A673 (cell line): Measurements from ENCODE around the gene CPO. TPM values are rescaled to one million over a fixed set of nuclear protein-coding genes. Genes with fewer than 3 reads are reported as not detected.

ENCODE experiments used
- BruUV-seq: library from RNA; stranded (reverse); fragments of 400-500 nt; replicated peaks from 2 replicates; lab custom pipeline; 2021; lab: Mats Ljungman, UMichigan
- CTCF ChIA-PET: fragments of 300-600 bp; sonication (Branson Sonifier 250); formaldehyde crosslinking; loops from one replicate; lab custom pipeline; 2022; ENCODE audit warnings: antibody characterized with exemption; lab: Charles Lee
- POLR2A ChIA-PET: fragments of 300-600 bp; sonication (Branson Sonifier 250); formaldehyde crosslinking; loops from one replicate; lab custom pipeline; 2022; ENCODE audit warnings: antibody characterized with exemption; ENCODE audit not compliant: low non-redundant PET; lab: Charles Lee
- DNase-seq: peaks from one replicate; pipeline ENCODE4 v3.0.0-alpha.2; 2015; ENCODE audit warnings: low spot score
- H3K27ac ChIP-seq: fragments of 200-600 bp; sonication (generic); 2 replicates; pipeline ENCODE4 v1.5.1; 2016; ENCODE audit warnings: mixed run types, low read depth, mild to moderate bottlenecking, mixed read lengths, antibody characterized with exemption, low read length; ENCODE audit not compliant: poor library complexity, severe bottlenecking
- H3K27me3 ChIP-seq: fragments of 200-600 bp; sonication (generic); replicated peaks from 2 replicates; pipeline ENCODE4 v1.6.1; 2017; ENCODE audit warnings: mixed run types, low read depth, mild to moderate bottlenecking, mixed read lengths, antibody characterized with exemption, low read length; ENCODE audit not compliant: insufficient read depth, poor library complexity
- H3K36me3 ChIP-seq: fragments of 200-600 bp; sonication (generic); 2 replicates; pipeline ENCODE4 v1.6.1; 2016; ENCODE audit warnings: mixed run types, mild to moderate bottlenecking, mixed read lengths, antibody characterized with exemption, low read length; ENCODE audit not compliant: insufficient read depth, poor library complexity, severe bottlenecking
- H3K4me1 ChIP-seq: fragments of 200-600 bp; sonication (generic); 2 replicates; pipeline ENCODE4 v1.6.1; 2017; ENCODE audit warnings: mixed run types, mild to moderate bottlenecking, mixed read lengths, antibody characterized with exemption, low read length; ENCODE audit not compliant: insufficient read depth, poor library complexity, severe bottlenecking
- H3K4me3 ChIP-seq: fragments of 200-600 bp; sonication (generic); 2 replicates; pipeline ENCODE4 v1.5.1; 2016; ENCODE audit warnings: low read depth, mixed run types, mild to moderate bottlenecking, mixed read lengths, low read length; ENCODE audit not compliant: poor library complexity, severe bottlenecking
- H3K9me3 ChIP-seq: fragments of 200-600 bp; sonication (generic); 2 replicates; pipeline ENCODE4 v1.6.1; 2016; ENCODE audit warnings: mixed run types, low read depth, mild to moderate bottlenecking, mixed read lengths, antibody characterized with exemption, low read length; ENCODE audit not compliant: poor library complexity, severe bottlenecking
- EZH2 ChIP-seq: fragments of 200-600 bp; sonication (generic); IDR thresholded peaks from 2 replicates; pipeline ENCODE4 v1.6.1; 2017; ENCODE audit warnings: borderline replicate concordance, low read depth, mild to moderate bottlenecking, mixed read lengths, antibody characterized with exemption, low read length; ENCODE audit not compliant: poor library complexity, severe bottlenecking
- intact Hi-C: fragments of 100-400 bp; cut with micrococcal nuclease; formaldehyde crosslinking; loops from one replicate; pipeline ENCODE4 v1.10.0; 2022; ENCODE audit not compliant: unreplicated experiment
- total RNA-seq: library from RNA; stranded (reverse); gene quantifications from 2 replicates; pipeline ENCODE4 v1.2.3, GENCODE V29; 2021
- TF ChIP-seq, protein P1 (sequence below): fragments of 300-800, 200-600 bp; sonication (generic); conservative IDR thresholded peaks from 2 replicates; pipeline ENCODE4 v1.5.1; 2017; ENCODE audit warnings: low read depth, mild to moderate bottlenecking, antibody characterized with exemption, low read length, moderate library complexity, mixed read lengths

The CPO gene
- total RNA-seq, 1 experiment from 2014 or later: not detected

- POLR2A ChIA-PET: no interaction called here
- peaks cover 26% of the 10 kb centered on the region for H3K27me3 ChIP-seq
- no TSS peak for BruUV-seq
- no peak for DNase-seq
- H3K4me3 ChIP-seq: no peak overlapping the region
- intact Hi-C loops: no loop called here
- CTCF ChIA-PET: no interaction called here
- H3K9me3 ChIP-seq: no peaks in the 10 kb centered on the region
- no peaks in the 10 kb centered on the region for H3K4me1 ChIP-seq
- TF ChIP-seq EZH2: no peak
- TF ChIP-seq, protein P1, sequence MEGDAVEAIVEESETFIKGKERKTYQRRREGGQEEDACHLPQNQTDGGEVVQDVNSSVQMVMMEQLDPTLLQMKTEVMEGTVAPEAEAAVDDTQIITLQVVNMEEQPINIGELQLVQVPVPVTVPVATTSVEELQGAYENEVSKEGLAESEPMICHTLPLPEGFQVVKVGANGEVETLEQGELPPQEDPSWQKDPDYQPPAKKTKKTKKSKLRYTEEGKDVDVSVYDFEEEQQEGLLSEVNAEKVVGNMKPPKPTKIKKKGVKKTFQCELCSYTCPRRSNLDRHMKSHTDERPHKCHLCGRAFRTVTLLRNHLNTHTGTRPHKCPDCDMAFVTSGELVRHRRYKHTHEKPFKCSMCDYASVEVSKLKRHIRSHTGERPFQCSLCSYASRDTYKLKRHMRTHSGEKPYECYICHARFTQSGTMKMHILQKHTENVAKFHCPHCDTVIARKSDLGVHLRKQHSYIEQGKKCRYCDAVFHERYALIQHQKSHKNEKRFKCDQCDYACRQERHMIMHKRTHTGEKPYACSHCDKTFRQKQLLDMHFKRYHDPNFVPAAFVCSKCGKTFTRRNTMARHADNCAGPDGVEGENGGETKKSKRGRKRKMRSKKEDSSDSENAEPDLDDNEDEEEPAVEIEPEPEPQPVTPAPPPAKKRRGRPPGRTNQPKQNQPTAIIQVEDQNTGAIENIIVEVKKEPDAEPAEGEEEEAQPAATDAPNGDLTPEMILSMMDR: no peak
- H3K27ac ChIP-seq: no peak overlapping the region
- no peaks in the 10 kb centered on the region for H3K36me3 ChIP-seq
Measured at GRCh38 chr2:206970589-206971360, 31.5 kb downstream of the CPO start.

DNA sequence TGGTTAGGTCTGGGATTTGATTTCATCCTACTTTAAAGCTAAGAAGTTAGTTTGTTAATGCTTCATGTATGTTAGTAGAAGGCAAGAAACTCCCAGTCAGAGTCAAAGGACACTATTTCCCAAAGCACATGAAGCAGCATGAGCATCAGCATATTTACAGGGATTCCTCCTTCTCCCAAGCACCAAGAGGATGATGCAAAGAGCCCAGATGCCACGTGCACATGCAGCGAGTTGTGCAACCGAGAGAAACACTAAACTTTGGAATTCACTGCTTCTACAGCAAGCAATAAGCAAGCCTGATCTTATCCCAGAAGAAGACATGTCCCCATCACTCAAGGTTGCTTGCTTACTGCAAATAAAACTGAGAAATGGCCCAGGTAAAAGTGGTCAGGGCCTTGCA, 32.5 kb downstream of the CPO start:
- ChIA-PET CTCF (interaction anchor here (0.6 kb wide), 1 partner anchor 1098 kb away, joined by 4 read pairs; no protein-coding TSS in a partner anchor), POLR2A (no interaction called here)
- Histone ChIP-seq H3K36me3 (no peaks in the 10 kb centered on the region), H3K4me3 (no peak overlapping the region), H3K9me3 (no peaks in the 10 kb centered on the region), H3K27ac (no peak overlapping the region), H3K4me1 (no peaks in the 10 kb centered on the region), H3K27me3 (peaks cover 35% of the 10 kb centered on the region)
- TF ChIP-seq, protein P1: no peak
- intact Hi-C loops: no loop called here
- no peak for DNase-seq
- no TSS peak for BruUV-seq

DNA sequence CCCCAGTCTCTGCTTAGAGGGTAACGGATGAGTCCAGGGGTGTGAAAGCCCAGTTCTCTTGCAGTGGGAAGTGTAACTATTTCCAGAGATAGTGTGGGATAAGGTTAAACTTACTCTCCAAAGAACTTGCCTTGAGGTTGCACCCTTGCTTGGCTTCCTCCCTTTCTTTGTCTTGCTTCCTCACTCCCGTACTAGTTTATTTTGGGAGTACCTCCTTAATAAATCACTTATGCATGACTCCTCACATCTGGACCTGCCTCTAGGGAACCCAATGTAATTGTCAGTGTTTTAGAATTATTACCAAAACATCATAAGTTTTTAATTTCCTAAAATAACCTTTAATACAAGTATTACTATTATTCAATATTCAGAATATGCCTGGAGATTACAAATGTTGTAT, 35.2 kb downstream of the CPO start:
- Histone ChIP-seq H3K9me3 (no peaks in the 10 kb centered on the region), H3K4me1 (no peaks in the 10 kb centered on the region), H3K27me3 (peaks cover 42% of the 10 kb centered on the region), H3K4me3 (no peak overlapping the region), H3K27ac (no peak overlapping the region), H3K36me3 (no peaks in the 10 kb centered on the region)
- no peak for DNase-seq
- intact Hi-C loops: no loop called here
- BruUV-seq: no TSS peak
- ChIA-PET CTCF (no interaction called here), POLR2A (no interaction called here)
- TF ChIP-seq, protein P1: no peak
